Activated CD4-positive, alpha-beta T cell treated with anti-CD3 and anti-CD28 coated beads, Interleukin-2, amount 10 ng/mL, durations not matched to agents 7 days and 5 days (primary cell): ENCODE measurements around the gene PTTG1. TPM values are rescaled to one million over a fixed set of nuclear protein-coding genes. Genes with fewer than 3 reads are reported as not detected.
A peak's percentile ranks its signal among the peaks of the same experiment; 100 is the strongest.

Source experiments
- CTCF ChIA-PET: fragments of 350-600 bp; sonication (Branson Sonifier 250); formaldehyde crosslinking; loops from one replicate; lab custom pipeline; 2021; ENCODE audit warnings: antibody characterized with exemption; lab: Charles Lee
- POLR2A ChIA-PET: fragments of 350-600 bp; sonication (Branson Sonifier 250); formaldehyde crosslinking; loops from one replicate; lab custom pipeline; 2021; ENCODE audit warnings: antibody characterized with exemption; lab: Charles Lee
- DNase-seq: peaks from one replicate; pipeline ENCODE4 v3.0.0-alpha.2; 2020
- H3K27ac Mint-ChIP-seq: one replicate; pipeline ENCODE4 v1.8.0; 2021; ENCODE audit warnings: mild to moderate bottlenecking, moderate library complexity, mixed read lengths
- H3K27me3 Mint-ChIP-seq: one replicate; pipeline ENCODE4 v1.8.0; 2021; ENCODE audit warnings: mixed read lengths
- H3K36me3 Mint-ChIP-seq: one replicate; pipeline ENCODE4 v1.8.0; 2021; ENCODE audit warnings: low read depth, mixed read lengths
- H3K4me1 Mint-ChIP-seq: one replicate; pipeline ENCODE4 v1.8.0; 2021; ENCODE audit warnings: mixed read lengths
- H3K4me3 Mint-ChIP-seq: one replicate; pipeline ENCODE4 v1.8.0; 2021; ENCODE audit warnings: mild to moderate bottlenecking, moderate library complexity, mixed read lengths
- H3K9me3 Mint-ChIP-seq: one replicate; pipeline ENCODE4 v1.8.0; 2021; ENCODE audit warnings: mixed read lengths
- total RNA-seq, 2 experiments: library from RNA; stranded (reverse); gene quantifications; one replicate each; pipeline ENCODE4 v1.2.3, GENCODE V29; 2021

Gene PTTG1
- total RNA-seq, 2 experiments from 2014 or later, result 160 to 189 TPM

DNA sequence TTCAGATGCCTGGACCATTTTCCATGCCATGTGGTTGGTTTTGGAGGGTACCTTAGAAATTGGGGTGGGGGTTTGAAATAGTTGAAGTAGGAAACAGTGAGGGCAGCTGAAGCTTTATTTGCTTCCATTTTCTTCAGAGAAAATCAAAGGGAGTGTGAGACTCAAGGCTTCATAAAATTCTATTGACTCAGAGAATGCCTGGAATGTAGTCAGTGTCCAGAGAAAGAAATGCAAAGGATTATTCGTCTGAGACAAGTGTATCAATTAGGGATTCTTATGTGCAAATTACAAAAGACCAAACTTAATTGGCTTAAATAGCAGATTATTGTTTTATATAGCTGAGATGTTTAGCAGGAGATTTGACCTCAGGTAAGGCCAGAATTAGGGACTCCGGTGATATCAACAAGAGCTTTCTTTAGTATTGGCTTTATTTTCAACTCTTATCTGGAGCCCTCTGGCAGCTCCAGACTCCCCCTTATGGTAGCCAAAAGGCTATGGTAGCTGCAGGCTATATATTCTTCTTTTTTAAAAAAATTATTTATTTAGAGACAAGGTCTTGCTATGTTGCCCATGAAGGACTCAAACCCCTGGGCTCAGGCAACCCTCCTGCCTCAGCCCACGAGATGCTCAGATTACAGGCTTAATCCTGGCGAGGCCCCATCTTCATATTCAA lies 38.9 kb downstream of the PTTG1 start:
- Mint-ChIP-seq H3K27me3 (no peaks in the 10 kb centered on the region), H3K27ac (no peak overlapping the region), H3K4me1 (peaks cover 30% of the 10 kb centered on the region), H3K36me3 (no peaks in the 10 kb centered on the region), H3K4me3 (no peak overlapping the region), H3K9me3 (no peaks in the 10 kb centered on the region)
- POLR2A ChIA-PET, result no interaction called here
- CTCF ChIA-PET, result interaction anchor here (1.1 to 1.7 kb wide), 3 partner anchors 19 to 27 kb away, joined by 3 to 15 read pairs (median 3); no protein-coding TSS in a partner anchor
- no peak for DNase-seq

DNA sequence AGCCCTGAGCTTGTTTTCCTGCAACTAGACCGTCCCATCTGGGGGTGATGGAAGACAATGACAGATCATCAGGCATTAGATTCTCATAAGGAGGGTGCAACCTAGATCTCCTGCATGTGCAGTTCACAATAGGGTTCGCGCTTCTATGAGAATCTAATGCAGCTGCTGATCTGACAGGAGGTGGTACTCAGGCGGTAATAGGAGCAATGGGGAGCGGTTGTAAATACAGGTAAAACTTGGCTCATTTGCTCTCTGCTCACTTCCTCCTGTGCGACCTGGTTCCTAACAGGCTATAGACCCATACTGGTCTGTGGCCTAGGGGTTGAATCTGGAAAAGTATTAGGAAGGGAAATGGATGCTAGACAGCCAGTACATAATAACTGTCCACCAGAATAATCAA lies 39.7 kb downstream of the PTTG1 start:
- no peak for DNase-seq
- peaks cover 2% of the 10 kb centered on the region for H3K27me3 Mint-ChIP-seq
- ChIA-PET CTCF (no interaction called here), POLR2A (no interaction called here)
- H3K36me3 Mint-ChIP-seq, result no peaks in the 10 kb centered on the region
- no peaks in the 10 kb centered on the region for H3K9me3 Mint-ChIP-seq
- peaks cover 32% of the 10 kb centered on the region for H3K4me1 Mint-ChIP-seq
- no peak overlapping the region for H3K27ac Mint-ChIP-seq
- no peak overlapping the region for H3K4me3 Mint-ChIP-seq

DNA sequence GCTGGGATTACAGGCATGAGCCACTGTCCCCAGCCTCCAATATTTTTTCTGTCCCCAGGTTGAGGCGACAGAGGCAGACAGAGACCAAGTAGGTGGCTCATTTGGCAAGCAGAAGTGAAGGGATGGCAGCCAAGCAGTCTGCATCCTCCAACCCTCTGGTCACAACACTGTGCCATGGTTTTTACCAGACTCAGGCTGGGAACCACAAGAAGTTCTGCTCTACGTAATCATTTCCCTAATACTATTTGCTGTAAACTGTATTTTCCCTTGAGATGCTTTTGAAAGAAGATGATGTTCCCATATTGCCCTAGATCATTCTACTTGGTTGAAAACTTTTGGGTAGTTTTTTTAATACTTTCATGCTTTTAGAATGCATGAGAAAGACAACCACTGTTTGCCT lies 40.5 kb downstream of the PTTG1 start:
- Mint-ChIP-seq H3K27me3 (peaks cover 2% of the 10 kb centered on the region), H3K4me3 (no peak overlapping the region), H3K27ac (no peak overlapping the region), H3K4me1 (peaks cover 40% of the 10 kb centered on the region), H3K36me3 (no peaks in the 10 kb centered on the region), H3K9me3 (no peaks in the 10 kb centered on the region)
- ChIA-PET CTCF (interaction anchor here (6.4 kb wide), 1 partner anchor 22 kb away, joined by 63 read pairs; no protein-coding TSS in a partner anchor), POLR2A (no interaction called here)
- no peak for DNase-seq

DNA sequence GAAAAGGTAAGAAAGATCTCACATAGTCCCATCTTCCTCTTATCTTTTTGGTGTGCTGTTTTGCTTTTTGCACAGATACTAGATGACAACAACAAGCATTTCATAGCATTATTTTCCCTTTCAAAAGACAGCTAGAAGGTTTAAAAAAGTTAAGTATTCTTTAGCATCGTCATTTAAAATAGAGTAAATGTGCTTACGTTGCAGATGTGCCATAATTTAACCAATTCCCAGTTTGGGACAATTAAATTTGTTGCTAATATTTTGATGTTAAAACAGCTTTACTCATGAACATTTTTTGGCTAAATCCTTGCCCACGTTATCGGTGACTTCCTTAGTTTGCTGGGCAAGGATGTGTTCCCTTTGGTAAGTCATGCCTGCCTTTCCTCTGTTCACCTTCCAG lies 41.6 kb downstream of the PTTG1 start:
- ChIA-PET POLR2A (no interaction called here), CTCF (interaction anchor here (0.7 to 6.4 kb wide), 2 partner anchors 23 to 1255 kb away, joined by 3 to 63 read pairs; no protein-coding TSS in a partner anchor)
- no peaks in the 10 kb centered on the region for H3K9me3 Mint-ChIP-seq
- no peak overlapping the region for H3K4me3 Mint-ChIP-seq
- no peaks in the 10 kb centered on the region for H3K36me3 Mint-ChIP-seq
- H3K27me3 Mint-ChIP-seq, result peaks cover 2% of the 10 kb centered on the region
- DNase-seq, result no peak
- no peak overlapping the region for H3K27ac Mint-ChIP-seq
- peaks cover 51% of the 10 kb centered on the region for H3K4me1 Mint-ChIP-seq

DNA sequence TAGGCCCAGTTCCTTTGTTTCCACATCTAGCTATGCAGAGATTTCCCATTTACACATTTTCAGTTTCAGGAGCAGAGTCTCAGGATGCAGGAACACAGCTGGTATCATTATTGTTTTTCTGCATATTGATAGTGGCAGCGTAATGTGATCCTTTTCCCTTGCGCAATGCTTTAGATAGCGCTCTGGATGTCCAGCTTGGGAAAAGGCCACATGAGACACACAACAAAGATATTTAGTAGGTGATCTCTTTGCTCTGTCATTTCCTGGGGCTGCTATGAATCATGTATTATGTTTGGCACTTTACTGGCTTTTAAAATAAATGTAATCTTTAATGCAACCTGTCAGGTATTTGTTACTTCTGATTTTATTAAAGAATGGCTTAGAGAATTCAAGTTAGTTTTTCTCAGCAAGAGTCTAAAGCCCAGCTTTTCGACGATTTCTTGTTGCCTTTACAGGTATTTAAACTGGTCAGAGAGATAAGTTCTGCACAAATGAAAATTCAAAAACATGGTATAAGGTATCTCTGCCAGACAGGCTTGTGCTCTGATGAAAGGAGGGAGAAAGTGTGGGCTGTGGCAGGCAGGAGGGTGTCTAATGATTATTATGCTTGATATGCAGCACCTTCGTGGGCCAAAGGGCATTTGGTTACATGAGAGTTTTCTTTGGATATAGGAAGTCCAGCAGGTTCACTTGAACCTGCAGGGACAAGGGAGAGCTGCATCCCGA lies 42.2 kb downstream of the PTTG1 start:
- Mint-ChIP-seq H3K9me3 (no peaks in the 10 kb centered on the region), H3K4me1 (peaks cover 56% of the 10 kb centered on the region), H3K27ac (no peak overlapping the region), H3K27me3 (peaks cover 2% of the 10 kb centered on the region), H3K36me3 (no peaks in the 10 kb centered on the region), H3K4me3 (no peak overlapping the region)
- POLR2A ChIA-PET, result no interaction called here
- CTCF ChIA-PET, result interaction anchor here (0.6 to 6.4 kb wide), 4 partner anchors 14 to 1256 kb away, joined by 3 to 63 read pairs (median 3); no protein-coding TSS in a partner anchor
- no peak for DNase-seq

DNA sequence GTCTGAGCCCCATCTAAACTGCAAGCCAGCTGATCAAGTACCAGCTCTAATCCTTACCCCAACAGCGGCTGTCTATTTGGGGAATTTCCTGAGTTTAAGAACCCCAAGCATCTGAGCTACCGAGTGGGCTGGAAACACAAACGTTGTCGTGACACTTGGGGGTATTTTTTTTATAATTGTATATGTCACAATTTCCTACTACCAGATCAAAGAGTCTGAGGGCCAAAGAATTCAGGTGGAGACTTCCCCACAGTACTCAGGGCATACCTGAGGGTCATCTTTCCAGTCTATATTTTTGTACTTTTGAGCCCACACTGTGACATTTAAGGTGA lies 42.8 kb downstream of the PTTG1 start:
- Mint-ChIP-seq H3K4me1 (peaks cover 58% of the 10 kb centered on the region), H3K27me3 (peaks cover 2% of the 10 kb centered on the region), H3K4me3 (no peak overlapping the region), H3K36me3 (peaks cover 1% of the 10 kb centered on the region), H3K9me3 (no peaks in the 10 kb centered on the region), H3K27ac (no peak overlapping the region)
- DNase-seq, result no peak
- CTCF ChIA-PET, result interaction anchor here (0.6 to 6.4 kb wide), 4 partner anchors 13 to 33 kb away, joined by 3 to 63 read pairs (median 3); no protein-coding TSS in a partner anchor
- POLR2A ChIA-PET, result no interaction called here

DNA sequence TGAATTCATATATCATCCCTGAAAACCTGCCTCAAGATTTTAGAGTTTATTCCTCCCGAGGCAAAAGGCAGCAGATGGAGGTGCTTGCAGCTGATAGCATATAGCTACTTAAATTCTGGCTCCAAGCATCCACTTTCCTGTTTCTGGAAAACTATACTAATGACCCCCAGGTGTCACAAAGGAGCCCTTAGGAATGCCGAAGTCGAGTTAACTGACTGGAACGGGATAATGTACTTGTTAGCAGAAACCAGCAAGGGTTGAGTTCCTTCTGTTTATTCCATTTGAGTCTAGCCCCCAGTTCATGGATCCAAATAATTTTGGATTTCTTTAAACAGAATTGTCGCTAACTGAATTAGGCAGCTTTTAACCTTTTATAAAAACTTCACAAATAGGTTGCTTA lies 44.5 kb downstream of the PTTG1 start:
- CTCF ChIA-PET, result interaction anchor here (1.2 to 6.4 kb wide), 4 partner anchors 9 to 26 kb away, joined by 3 to 63 read pairs (median 7); no protein-coding TSS in a partner anchor
- peaks cover 72% of the 10 kb centered on the region for H3K4me1 Mint-ChIP-seq
- no peak for DNase-seq
- peaks cover 5% of the 10 kb centered on the region for H3K36me3 Mint-ChIP-seq
- H3K4me3 Mint-ChIP-seq, result no peak overlapping the region
- POLR2A ChIA-PET, result no interaction called here
- H3K9me3 Mint-ChIP-seq, result no peaks in the 10 kb centered on the region
- H3K27ac Mint-ChIP-seq, result no peak overlapping the region
- peaks cover 2% of the 10 kb centered on the region for H3K27me3 Mint-ChIP-seq

DNA sequence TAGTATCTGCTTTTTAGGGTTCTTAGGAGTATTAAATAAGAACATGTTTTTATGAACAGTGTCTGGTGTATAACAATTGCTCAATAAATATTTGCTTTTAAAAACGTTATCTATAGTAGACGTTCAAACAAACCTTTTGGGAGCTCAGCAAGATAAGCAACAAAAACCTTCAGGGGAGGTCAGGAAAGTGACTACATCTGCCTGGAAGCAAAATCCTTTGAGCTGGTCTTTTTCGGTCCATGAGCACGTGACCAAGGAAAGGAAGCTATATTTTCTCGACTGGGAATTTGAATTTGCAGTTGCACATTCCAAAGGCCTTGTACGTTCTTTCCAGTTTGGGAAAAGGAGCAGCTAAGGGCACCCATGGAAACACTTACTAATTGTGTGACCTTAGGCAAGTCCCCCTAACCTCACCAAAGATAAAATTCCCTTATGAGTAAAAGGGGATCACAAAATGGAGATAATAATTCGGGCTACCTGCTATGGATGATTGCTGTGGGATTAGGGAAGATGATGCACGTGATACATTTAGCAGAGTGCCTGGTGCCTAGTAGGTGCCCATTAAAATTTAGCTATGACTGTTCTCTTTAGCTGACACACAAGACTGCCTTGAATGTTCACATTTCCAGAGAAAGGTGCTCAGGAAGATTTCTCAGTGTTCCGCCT lies 45.4 kb downstream of the PTTG1 start:
- peaks cover 2% of the 10 kb centered on the region for H3K27me3 Mint-ChIP-seq
- ChIA-PET CTCF (interaction anchor here (0.8 to 6.4 kb wide), 6 partner anchors 10 to 40 kb away, joined by 3 to 63 read pairs (median 5); no protein-coding TSS in a partner anchor), POLR2A (interaction anchor here (0.7 to 0.8 kb wide), 2 partner anchors 8 to 15 kb away, joined by 3 to 4 read pairs; no protein-coding TSS in a partner anchor)
- H3K36me3 Mint-ChIP-seq, result peaks cover 6% of the 10 kb centered on the region
- no peaks in the 10 kb centered on the region for H3K9me3 Mint-ChIP-seq
- DNase-seq, result no peak
- H3K27ac Mint-ChIP-seq, result peak overlapping the region; percentile 96
- H3K4me1 Mint-ChIP-seq, result peaks cover 81% of the 10 kb centered on the region
- H3K4me3 Mint-ChIP-seq, result peak overlapping the region; percentile 97

DNA sequence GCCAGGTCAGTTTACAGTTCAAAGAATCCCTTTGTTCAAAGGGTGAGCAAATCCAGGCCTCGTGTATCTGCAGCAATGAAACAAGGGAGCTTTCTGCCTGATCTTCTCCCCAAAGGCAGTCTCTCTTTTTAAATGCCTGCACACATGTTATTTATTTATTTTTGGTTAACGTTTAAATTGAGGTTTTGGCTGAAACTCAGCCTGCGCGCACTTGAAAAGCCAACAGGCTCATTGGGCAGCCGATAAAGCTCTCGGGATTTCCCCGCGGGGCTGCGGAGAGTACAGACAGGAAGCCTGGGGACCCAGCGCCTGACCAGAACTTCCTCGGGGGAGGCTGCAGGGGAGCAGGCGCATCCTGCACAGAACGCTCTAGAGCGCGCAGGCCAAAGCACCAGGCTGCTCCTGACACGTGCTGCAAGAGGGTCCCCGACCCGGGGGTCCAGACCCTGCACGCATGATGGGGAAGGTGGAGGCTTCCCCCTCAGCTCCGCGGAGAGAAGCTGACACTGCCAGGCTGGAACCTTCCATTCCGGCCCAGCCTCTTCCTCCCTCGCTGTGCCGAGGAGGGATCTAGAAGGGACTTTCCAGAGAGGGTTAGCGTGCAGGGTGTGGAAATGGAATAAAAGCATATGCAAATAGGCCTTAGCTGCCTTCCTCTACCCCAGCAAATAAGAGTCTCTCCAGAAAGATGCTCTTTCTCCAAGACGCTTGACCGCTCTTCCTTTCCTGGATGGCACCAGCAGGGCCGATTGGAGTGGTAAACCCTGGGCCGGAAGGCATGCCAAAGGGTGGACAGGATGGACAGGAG lies 46.1 kb downstream of the PTTG1 start:
- peaks cover 2% of the 10 kb centered on the region for H3K27me3 Mint-ChIP-seq
- peaks cover 83% of the 10 kb centered on the region for H3K4me1 Mint-ChIP-seq
- ChIA-PET POLR2A (interaction anchor here (0.7 to 0.8 kb wide), 3 partner anchors 9 to 49 kb away, joined by 3 to 4 read pairs (median 3); partner anchors contain the start of gene SLU7), CTCF (interaction anchor here (0.7 to 6.4 kb wide), 5 partner anchors 9 to 39 kb away, joined by 3 to 63 read pairs (median 4); no protein-coding TSS in a partner anchor)
- H3K9me3 Mint-ChIP-seq, result no peaks in the 10 kb centered on the region
- DNase-seq, result peak; percentile 82
- H3K4me3 Mint-ChIP-seq, result peak overlapping the region; percentile 97
- peaks cover 10% of the 10 kb centered on the region for H3K36me3 Mint-ChIP-seq
- H3K27ac Mint-ChIP-seq, result peak overlapping the region; percentile 96

DNA sequence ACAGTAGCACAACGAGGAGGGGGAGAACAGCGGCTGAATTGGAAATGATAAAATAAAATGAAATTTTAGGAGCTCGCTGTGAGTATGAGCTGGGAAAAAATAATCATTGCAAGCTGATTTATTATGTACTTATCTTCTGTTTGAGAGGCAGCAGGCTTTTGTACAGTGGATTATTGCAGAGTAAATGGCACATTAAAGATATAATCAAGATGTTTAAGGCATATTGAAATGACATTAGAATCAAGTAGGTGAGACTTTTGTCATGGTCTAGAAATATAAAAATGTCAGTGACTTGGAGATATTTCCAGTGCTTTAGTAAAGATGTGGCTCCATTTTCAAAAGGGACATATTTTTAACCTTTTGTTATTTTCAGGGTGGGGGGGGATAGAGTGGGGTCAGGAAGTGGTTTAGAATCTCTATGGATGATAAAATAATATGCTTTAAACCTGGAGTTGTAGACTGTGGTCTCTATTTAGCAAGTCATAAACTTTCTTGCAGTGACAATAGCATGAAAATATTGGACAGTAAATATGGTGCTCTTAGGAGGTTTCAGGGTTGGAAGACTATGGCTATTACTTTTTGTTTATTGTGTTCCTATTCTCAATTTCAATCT lies 46.8 kb downstream of the PTTG1 start:
- CTCF ChIA-PET, result interaction anchor here (0.8 to 6.4 kb wide), 4 partner anchors 9 to 38 kb away, joined by 3 to 63 read pairs (median 4); no protein-coding TSS in a partner anchor
- H3K9me3 Mint-ChIP-seq, result no peaks in the 10 kb centered on the region

More for the DNA sequence above, 46.8 kb downstream of the PTTG1 start:
- peaks cover 2% of the 10 kb centered on the region for H3K27me3 Mint-ChIP-seq
- peak overlapping the region; percentile 96 for H3K27ac Mint-ChIP-seq
- POLR2A ChIA-PET, result interaction anchor here (0.7 kb wide), 1 partner anchor 49 kb away, joined by 3 read pairs; the partner anchor contains the start of gene SLU7
- peak overlapping the region; percentile 97 for H3K4me3 Mint-ChIP-seq
- no peak for DNase-seq
- peaks cover 89% of the 10 kb centered on the region for H3K4me1 Mint-ChIP-seq
- peaks cover 16% of the 10 kb centered on the region for H3K36me3 Mint-ChIP-seq
